Stomach (tissue), 4 donors: ENCODE measurements around the gene BPGM.

ENCODE experiments used
- EP300 ChIP-seq: sonication (generic); formaldehyde crosslinking; IDR thresholded peaks from one replicate; pipeline ENCODE4 v1.6.1; 2017; ENCODE audit warnings: antibody characterized with exemption
- POLR2A ChIP-seq, 4 donors: fragments of 450-650 bp; IDR thresholded peaks; one replicate each; pipeline ENCODE4 v1.6.1; 2016; ENCODE audit warnings: antibody characterized with exemption in 4 of 4, control low read depth in 2 of 4, mild to moderate bottlenecking in 1 of 4, moderate library complexity in 1 of 4
- POLR2AphosphoS5 ChIP-seq, 3 donors: sonication (generic); formaldehyde crosslinking; IDR thresholded peaks; one replicate each; pipeline ENCODE4 v1.6.1; 2016; ENCODE audit warnings: antibody characterized with exemption in 3 of 3
- TF ChIP-seq, protein P1 (sequence below), 7 experiments: fragments of 450-650 bp in 4 of 7; fragments of 200-600 bp in 3 of 7; sonication (generic) in 3 of 7; IDR thresholded peaks; one replicate each; pipeline ENCODE4 v1.5.1; 2016 to 2019; ENCODE audit warnings: antibody characterized with exemption in 7 of 7, control low read depth in 2 of 7, mild to moderate bottlenecking in 1 of 7

DNA sequence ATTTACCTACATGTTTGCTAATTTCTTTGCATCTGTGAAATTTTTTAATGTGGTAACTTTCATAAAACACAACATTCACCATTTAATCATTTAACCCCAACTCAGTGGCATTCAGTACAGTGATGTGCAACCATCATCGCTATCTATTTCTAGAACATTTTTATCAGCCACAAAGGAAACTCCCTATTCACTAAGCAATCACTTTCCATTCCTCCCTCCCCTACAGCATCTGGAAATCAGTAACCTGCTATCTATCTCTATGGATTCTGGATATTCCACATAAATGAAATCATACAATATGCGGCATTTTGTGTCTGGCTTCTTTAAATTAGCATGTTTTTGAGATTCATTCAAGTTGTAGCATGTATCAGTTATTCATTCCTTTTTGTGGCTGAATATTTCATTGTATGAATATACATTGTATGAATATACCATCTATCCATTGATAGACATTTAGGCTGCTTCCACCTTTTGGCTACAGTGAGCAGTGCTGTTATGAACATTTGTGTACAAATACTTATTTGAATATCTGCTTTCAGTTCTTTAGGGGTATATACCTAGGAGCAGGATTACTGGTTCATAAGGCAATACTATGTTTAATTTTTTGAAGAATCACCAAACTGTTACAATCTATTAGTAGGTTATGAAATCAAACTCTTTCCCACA lies 19.4 kb upstream of the BPGM start:
- TF ChIP-seq, protein P1, sequence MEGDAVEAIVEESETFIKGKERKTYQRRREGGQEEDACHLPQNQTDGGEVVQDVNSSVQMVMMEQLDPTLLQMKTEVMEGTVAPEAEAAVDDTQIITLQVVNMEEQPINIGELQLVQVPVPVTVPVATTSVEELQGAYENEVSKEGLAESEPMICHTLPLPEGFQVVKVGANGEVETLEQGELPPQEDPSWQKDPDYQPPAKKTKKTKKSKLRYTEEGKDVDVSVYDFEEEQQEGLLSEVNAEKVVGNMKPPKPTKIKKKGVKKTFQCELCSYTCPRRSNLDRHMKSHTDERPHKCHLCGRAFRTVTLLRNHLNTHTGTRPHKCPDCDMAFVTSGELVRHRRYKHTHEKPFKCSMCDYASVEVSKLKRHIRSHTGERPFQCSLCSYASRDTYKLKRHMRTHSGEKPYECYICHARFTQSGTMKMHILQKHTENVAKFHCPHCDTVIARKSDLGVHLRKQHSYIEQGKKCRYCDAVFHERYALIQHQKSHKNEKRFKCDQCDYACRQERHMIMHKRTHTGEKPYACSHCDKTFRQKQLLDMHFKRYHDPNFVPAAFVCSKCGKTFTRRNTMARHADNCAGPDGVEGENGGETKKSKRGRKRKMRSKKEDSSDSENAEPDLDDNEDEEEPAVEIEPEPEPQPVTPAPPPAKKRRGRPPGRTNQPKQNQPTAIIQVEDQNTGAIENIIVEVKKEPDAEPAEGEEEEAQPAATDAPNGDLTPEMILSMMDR (IDR thresholded peaks at IDR 0.05), result no peak
- no peak for TF ChIP-seq POLR2AphosphoS5 (IDR thresholded peaks at IDR 0.05)
- TF ChIP-seq POLR2A (IDR thresholded peaks at IDR 0.05), result no peak
- no peak for TF ChIP-seq EP300
